SU-DHL-6 (cell line): ENCODE results near the gene GPR108.

Source experiments
- CTCF ChIP-seq: fragments of 200-600 bp; sonication (generic); IDR thresholded peaks from one replicate; pipeline ENCODE4 v1.5.1; 2017; ENCODE audit warnings: antibody characterized with exemption, mild to moderate bottlenecking, low read length, moderate library complexity; ENCODE audit not compliant: insufficient read depth, poor library complexity, severe bottlenecking
- EZH2phosphoT487 ChIP-seq: fragments of 200-600 bp; sonication (generic), shearing (Covaris generic); conservative IDR thresholded peaks from 2 replicates; pipeline ENCODE4 v1.6.1; 2018; ENCODE audit warnings: mild to moderate bottlenecking, antibody characterized with exemption, low read length, moderate library complexity, mixed read lengths

GRCh38 chr19:6743714-6744380 is 6.5 kb upstream of the GPR108 start:
- TF ChIP-seq CTCF (no peak), EZH2phosphoT487 (no peak)
